Measurements from ENCODE around the gene EPB41L1.

DNA sequence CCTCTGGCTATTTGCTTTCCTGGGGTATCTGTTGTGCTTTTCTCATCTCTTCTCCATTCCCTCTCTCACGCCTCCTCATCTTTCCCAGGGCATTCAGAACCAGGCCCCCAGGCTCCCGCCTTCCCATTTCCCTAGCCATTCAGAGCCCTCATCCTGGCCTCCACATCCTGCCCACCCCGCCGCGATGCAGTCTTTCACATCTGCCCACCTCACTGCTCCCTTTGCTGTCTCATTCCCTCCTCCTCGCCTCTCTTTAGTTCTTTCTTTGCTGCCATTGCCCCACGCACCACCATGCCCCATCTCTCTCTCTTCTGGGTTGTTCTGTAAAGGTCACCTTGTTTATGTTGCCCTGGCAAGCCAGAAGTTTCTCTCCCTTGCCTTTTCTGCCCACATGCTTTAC lies 71.1 kb downstream of the EPB41L1 start:
- TF ChIP-seq, protein P1, sequence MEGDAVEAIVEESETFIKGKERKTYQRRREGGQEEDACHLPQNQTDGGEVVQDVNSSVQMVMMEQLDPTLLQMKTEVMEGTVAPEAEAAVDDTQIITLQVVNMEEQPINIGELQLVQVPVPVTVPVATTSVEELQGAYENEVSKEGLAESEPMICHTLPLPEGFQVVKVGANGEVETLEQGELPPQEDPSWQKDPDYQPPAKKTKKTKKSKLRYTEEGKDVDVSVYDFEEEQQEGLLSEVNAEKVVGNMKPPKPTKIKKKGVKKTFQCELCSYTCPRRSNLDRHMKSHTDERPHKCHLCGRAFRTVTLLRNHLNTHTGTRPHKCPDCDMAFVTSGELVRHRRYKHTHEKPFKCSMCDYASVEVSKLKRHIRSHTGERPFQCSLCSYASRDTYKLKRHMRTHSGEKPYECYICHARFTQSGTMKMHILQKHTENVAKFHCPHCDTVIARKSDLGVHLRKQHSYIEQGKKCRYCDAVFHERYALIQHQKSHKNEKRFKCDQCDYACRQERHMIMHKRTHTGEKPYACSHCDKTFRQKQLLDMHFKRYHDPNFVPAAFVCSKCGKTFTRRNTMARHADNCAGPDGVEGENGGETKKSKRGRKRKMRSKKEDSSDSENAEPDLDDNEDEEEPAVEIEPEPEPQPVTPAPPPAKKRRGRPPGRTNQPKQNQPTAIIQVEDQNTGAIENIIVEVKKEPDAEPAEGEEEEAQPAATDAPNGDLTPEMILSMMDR (IDR thresholded peaks at IDR 0.05) = no peak
- no peak for TF ChIP-seq POLR2A (IDR thresholded peaks at IDR 0.05)

All from body of pancreas (tissue), 4 donors.